Esophagus squamous epithelium (tissue), 5 donors: ENCODE data around the gene COX8A. TPM values are rescaled to one million over a fixed set of nuclear protein-coding genes. Genes with fewer than 3 reads are reported as not detected.

Source experiments
- DNase-seq: peaks from one replicate; lab custom pipeline; 2025; lab: John Stamatoyannopoulos, UW
- H3K27ac ChIP-seq, 4 donors: fragments of 200-600 bp; sonication (generic); one replicate each; pipeline ENCODE4 v1.5.1; 2016 to 2019; ENCODE audit warnings: mild to moderate bottlenecking in 1 of 4
- H3K27me3 ChIP-seq, 4 donors: fragments of 200-600 bp; sonication (generic); 1 replicate in 3 of 4; 2 replicates in 1 of 4; pipeline versions ENCODE4 v1.5.1 to v1.6.0; 2017 to 2021; ENCODE audit warnings: antibody characterized with exemption in 1 of 4
- H3K36me3 ChIP-seq, 3 donors: fragments of 200-600 bp; sonication (generic); one replicate each; pipeline ENCODE4 v1.5.1; 2016 to 2019
- H3K4me1 ChIP-seq, 3 donors: fragments of 200-600 bp; sonication (generic); one replicate each; pipeline ENCODE4 v1.5.1; 2017 to 2019
- H3K4me3 ChIP-seq, 4 donors: fragments of 200-600 bp; sonication (generic); 1 replicate in 3 of 4; 2 replicates in 1 of 4; pipeline ENCODE4 v1.5.1; 2016 to 2019; ENCODE audit warnings: mild to moderate bottlenecking in 2 of 4, moderate library complexity in 1 of 4
- H3K9me3 ChIP-seq, 3 donors: fragments of 200-600 bp; sonication (generic); one replicate each; pipeline ENCODE4 v1.5.1; 2016 to 2019
- CTCF ChIP-seq, 6 experiments: fragments of 450-650 bp in 4 of 6; fragments of 200-600 bp in 2 of 6; sonication (generic) in 2 of 6; IDR thresholded peaks; one replicate each; pipeline ENCODE4 v1.5.1; 2016 to 2019; ENCODE audit warnings: antibody characterized with exemption in 6 of 6, mild to moderate bottlenecking in 4 of 6, moderate library complexity in 4 of 6
- POLR2A ChIP-seq, 4 donors: fragments of 450-650 bp; IDR thresholded peaks; one replicate each; pipeline ENCODE4 v1.6.1; 2017; ENCODE audit warnings: antibody characterized with exemption in 4 of 4, mild to moderate bottlenecking in 4 of 4, moderate library complexity in 3 of 4
- WGBS, 2 donors: methylation state at CpG; one replicate each; pipeline ENCODE4 v1.1.5; 2018; 5-methylcytosine and 5-hydroxymethylcytosine counted together
- intact Hi-C: fragments of 100-400 bp; cut with DNase I; formaldehyde crosslinking; loops from one replicate; pipeline ENCODE4 v1.15.0; 2022
- total RNA-seq, 4 donors: library from RNA; depleted of rRNA; stranded (reverse); fragments of >200 nt; gene quantifications; one replicate each; pipeline ENCODE4 v1.1.0, GENCODE V29; 2016
- donor health status: DM: yes; HTN: yes; CAD: no.

Gene COX8A
- total RNA-seq = 100 to 1,000 TPM; 417 to 745 (median 637) TPM

GRCh38 chr11:63974259-63975143 lies at the start of gene COX8A:
TSS of gene COX8A (plus strand) at chr11:63974620. CDS start at chr11:63974681, 61 bp downstream.
- WGBS, 2 donors = 0 to 1% methylated on average over 32 to 40 of the region's 67 CpGs
- H3K36me3 ChIP-seq = peaks cover 0 to 12% (median 0%) of the 10 kb centered on the region in 3 donors
- H3K4me3 ChIP-seq = peak within 1 kb of the TSS; percentile 86 to 95 (median 94)
- H3K27ac ChIP-seq = peak within 1 kb of the TSS; percentile 96 to 99 (median 99)
- intact Hi-C loops = no loop called here
- TF ChIP-seq POLR2A (IDR thresholded peaks at IDR 0.05) = peak in 3 of 4 donors; percentile 22 to 73 (median 39)
- TF ChIP-seq CTCF (IDR thresholded peaks at IDR 0.05) = no peak
- H3K9me3 ChIP-seq = no peaks in the 10 kb centered on the region
- H3K4me1 ChIP-seq = peaks cover 15 to 50% (median 25%) of the 10 kb centered on the region in 3 donors
- peaks cover 0 to 17% (median 0%) of the 10 kb centered on the region in 4 donors for H3K27me3 ChIP-seq
- DNase-seq = peak; percentile 94

GRCh38 chr11:63929616-63930015 lies 44.8 kb upstream of the COX8A start:
- no peaks in the 10 kb centered on the region for H3K9me3 ChIP-seq
- WGBS, 2 donors = 89 to 98% methylated on average over 5 of the region's 5 CpGs
- no peak overlapping the region for H3K4me3 ChIP-seq
- no peaks in the 10 kb centered on the region for H3K4me1 ChIP-seq
- no peak for DNase-seq
- H3K36me3 ChIP-seq = no peaks in the 10 kb centered on the region
- H3K27me3 ChIP-seq = no peaks in the 10 kb centered on the region
- TF ChIP-seq POLR2A (IDR thresholded peaks at IDR 0.05) (no peak), CTCF (IDR thresholded peaks at IDR 0.05) (no peak)
- intact Hi-C loops = no loop called here
- no peak overlapping the region for H3K27ac ChIP-seq

GRCh38 chr11:63931045-63931444 lies 43.4 kb upstream of the COX8A start:
- Histone ChIP-seq H3K4me1 (no peaks in the 10 kb centered on the region), H3K27me3 (no peaks in the 10 kb centered on the region), H3K36me3 (no peaks in the 10 kb centered on the region), H3K27ac (no peak overlapping the region), H3K4me3 (no peak overlapping the region), H3K9me3 (no peaks in the 10 kb centered on the region)
- TF ChIP-seq POLR2A (IDR thresholded peaks at IDR 0.05) (no peak), CTCF (IDR thresholded peaks at IDR 0.05) (no peak)
- 78 to 79% methylated on average over 6 of the region's 6 CpGs for WGBS, 2 donors
- DNase-seq = no peak
- intact Hi-C loops = no loop called here

- WGBS, 2 donors = 77% methylated on average over 7 to 8 of the region's 12 CpGs
- Histone ChIP-seq H3K27me3 (no peaks in the 10 kb centered on the region), H3K27ac (no peak overlapping the region), H3K9me3 (no peaks in the 10 kb centered on the region), H3K4me3 (no peak overlapping the region), H3K4me1 (no peaks in the 10 kb centered on the region), H3K36me3 (no peaks in the 10 kb centered on the region)
- intact Hi-C loops = no loop called here
- DNase-seq = no peak
- TF ChIP-seq CTCF (IDR thresholded peaks at IDR 0.05) = no peak
- TF ChIP-seq POLR2A (IDR thresholded peaks at IDR 0.05) = no peak
Measured at GRCh38 chr11:63931876-63932275, 42.5 kb upstream of the COX8A start.

- intact Hi-C loops = no loop called here
- 17% methylated on average over 1 of the region's 1 CpG; no CpG with 5 or more reads in 1 of the 2 donors for WGBS, 2 donors
- Histone ChIP-seq H3K4me1 (peaks cover 0 to 9% (median 6%) of the 10 kb centered on the region in 3 donors), H3K36me3 (no peaks in the 10 kb centered on the region), H3K27me3 (no peaks in the 10 kb centered on the region), H3K4me3 (no peak overlapping the region), H3K9me3 (no peaks in the 10 kb centered on the region), H3K27ac (no peak overlapping the region)
- no peak for DNase-seq
- TF ChIP-seq POLR2A (IDR thresholded peaks at IDR 0.05) (no peak), CTCF (IDR thresholded peaks at IDR 0.05) (no peak)
Measured at GRCh38 chr11:63933459-63933858, 41.0 kb upstream of the COX8A start.
